Activated naive CD4-positive, alpha-beta T cell treated with anti-CD3 and anti-CD28 coated beads, Interleukin-2, amount 50 U/mL, for 24 hours (primary cell): ENCODE results near the gene ZW10.
"Not testable (repeated sequence)": the region's sequence is repeated elsewhere in the genome, so short reads cannot be mapped to it uniquely, and the experiment has no call there.

Experiments used
- H3K27ac Mint-ChIP-seq: one replicate; pipeline ENCODE4 v1.8.0; 2021; ENCODE audit warnings: mild to moderate bottlenecking, mixed read lengths
- H3K27me3 Mint-ChIP-seq: one replicate; pipeline ENCODE4 v1.8.0; 2021; ENCODE audit warnings: mixed read lengths
- H3K36me3 Mint-ChIP-seq: one replicate; pipeline ENCODE4 v1.8.0; 2021; ENCODE audit warnings: mixed read lengths
- H3K4me1 Mint-ChIP-seq: one replicate; pipeline ENCODE4 v1.8.0; 2021; ENCODE audit warnings: mixed read lengths
- H3K4me3 Mint-ChIP-seq: one replicate; pipeline ENCODE4 v1.8.0; 2021; ENCODE audit warnings: mild to moderate bottlenecking, mixed read lengths
- H3K9me3 Mint-ChIP-seq: one replicate; pipeline ENCODE4 v1.8.0; 2021; ENCODE audit warnings: mixed read lengths

ZW10 gene, protein sequence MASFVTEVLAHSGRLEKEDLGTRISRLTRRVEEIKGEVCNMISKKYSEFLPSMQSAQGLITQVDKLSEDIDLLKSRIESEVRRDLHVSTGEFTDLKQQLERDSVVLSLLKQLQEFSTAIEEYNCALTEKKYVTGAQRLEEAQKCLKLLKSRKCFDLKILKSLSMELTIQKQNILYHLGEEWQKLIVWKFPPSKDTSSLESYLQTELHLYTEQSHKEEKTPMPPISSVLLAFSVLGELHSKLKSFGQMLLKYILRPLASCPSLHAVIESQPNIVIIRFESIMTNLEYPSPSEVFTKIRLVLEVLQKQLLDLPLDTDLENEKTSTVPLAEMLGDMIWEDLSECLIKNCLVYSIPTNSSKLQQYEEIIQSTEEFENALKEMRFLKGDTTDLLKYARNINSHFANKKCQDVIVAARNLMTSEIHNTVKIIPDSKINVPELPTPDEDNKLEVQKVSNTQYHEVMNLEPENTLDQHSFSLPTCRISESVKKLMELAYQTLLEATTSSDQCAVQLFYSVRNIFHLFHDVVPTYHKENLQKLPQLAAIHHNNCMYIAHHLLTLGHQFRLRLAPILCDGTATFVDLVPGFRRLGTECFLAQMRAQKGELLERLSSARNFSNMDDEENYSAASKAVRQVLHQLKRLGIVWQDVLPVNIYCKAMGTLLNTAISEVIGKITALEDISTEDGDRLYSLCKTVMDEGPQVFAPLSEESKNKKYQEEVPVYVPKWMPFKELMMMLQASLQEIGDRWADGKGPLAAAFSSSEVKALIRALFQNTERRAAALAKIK

DNA sequence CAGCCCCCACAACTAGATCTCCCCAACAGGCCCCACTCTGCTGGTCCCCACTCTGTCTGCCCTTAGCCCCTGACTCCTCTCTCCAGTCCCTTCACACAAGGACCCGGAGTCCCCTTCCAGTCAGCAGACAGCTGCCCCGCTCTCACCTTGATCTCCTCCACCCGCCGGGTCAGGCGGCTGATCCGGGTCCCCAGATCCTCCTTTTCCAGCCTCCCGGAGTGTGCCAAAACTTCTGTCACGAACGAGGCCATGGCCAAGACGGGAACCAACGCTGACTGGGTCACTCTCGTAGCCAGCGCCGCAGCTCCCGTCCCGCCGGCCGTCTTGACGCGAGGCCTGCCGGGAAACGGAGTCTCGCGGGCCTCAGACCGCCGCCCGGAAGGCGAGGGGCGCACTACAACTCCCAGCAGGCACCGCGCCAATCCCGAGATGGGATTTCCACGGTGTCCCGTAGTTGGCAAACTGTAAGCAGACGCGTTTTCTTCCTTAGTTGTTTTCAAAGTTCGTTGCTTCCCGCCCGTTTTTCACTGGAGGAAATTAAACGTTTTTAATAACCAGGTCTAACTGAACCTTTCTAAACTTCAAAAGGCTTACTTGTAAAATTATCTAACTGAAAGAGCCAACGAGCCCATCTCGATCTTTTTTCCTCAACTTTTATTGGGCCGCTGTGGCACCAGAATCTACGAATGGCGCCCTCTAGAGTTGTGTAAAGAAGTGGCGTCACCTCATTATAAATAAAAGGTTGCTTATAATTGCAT, at the start of gene ZW10:
ZW10 (minus strand) TSS at position 277 of the 758 bp plus-strand sequence; CDS start at position 251, 26 bp downstream.
- H3K27me3 Mint-ChIP-seq = no peaks in the 10 kb centered on the region
- H3K27ac Mint-ChIP-seq = peak within 1 kb of the TSS; percentile 96
- H3K4me3 Mint-ChIP-seq = peak within 1 kb of the TSS; percentile 99
- no peaks in the 10 kb centered on the region for H3K9me3 Mint-ChIP-seq
- H3K4me1 Mint-ChIP-seq = peaks cover 29% of the 10 kb centered on the region
- H3K36me3 Mint-ChIP-seq = peaks cover 2% of the 10 kb centered on the region

DNA sequence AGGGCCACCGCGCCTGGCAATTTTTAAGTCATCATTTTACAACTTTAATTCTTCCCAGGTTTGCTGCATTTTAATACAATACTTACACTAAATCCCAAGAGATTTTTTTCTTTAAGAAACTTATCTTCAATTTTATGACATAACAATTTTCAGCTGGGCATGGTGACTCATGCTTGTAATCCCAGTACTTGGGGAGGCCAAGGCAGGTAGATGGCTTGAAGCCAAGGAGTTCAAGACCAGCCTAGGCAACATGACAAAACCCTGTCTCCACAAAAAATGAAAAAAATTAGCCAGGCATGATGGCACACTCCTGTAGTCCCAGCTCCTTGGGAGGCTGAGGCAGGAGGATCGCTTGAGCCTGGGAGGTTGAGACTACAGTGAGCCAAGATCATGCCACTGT, 44.9 kb upstream of the ZW10 start:
- H3K27ac Mint-ChIP-seq = no peak overlapping the region

DNA sequence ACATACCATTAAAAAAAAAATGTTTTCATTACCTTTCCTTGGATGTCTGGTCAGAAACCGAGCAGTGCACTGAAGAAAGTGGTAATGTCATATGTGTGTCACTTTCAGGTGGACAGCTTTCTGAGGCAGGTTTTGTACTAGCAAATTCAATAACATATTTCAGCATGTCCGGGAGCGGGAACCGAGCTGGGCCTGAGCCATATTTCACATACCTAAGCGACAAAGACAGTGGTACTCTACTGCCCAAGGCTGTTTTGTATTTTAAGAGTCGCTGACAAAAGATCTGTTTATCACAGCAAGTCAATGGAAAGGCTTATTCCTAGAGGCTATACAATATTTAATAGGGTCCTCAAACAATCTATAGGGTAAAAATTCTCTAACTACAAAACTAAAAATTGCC, 44.1 kb upstream of the ZW10 start:
- H3K9me3 Mint-ChIP-seq = no peaks in the 10 kb centered on the region
- H3K27ac Mint-ChIP-seq = no peak overlapping the region
- no peak overlapping the region for H3K4me3 Mint-ChIP-seq
- no peaks in the 10 kb centered on the region for H3K4me1 Mint-ChIP-seq
- no peaks in the 10 kb centered on the region for H3K27me3 Mint-ChIP-seq
- peaks cover 11% of the 10 kb centered on the region for H3K36me3 Mint-ChIP-seq

More for the DNA sequence above, 44.9 kb upstream of the ZW10 start:
- Mint-ChIP-seq H3K36me3 (peaks cover 15% of the 10 kb centered on the region), H3K4me1 (no peaks in the 10 kb centered on the region), H3K4me3 (no peak overlapping the region), H3K27me3 (no peaks in the 10 kb centered on the region), H3K9me3 (no peaks in the 10 kb centered on the region)

DNA sequence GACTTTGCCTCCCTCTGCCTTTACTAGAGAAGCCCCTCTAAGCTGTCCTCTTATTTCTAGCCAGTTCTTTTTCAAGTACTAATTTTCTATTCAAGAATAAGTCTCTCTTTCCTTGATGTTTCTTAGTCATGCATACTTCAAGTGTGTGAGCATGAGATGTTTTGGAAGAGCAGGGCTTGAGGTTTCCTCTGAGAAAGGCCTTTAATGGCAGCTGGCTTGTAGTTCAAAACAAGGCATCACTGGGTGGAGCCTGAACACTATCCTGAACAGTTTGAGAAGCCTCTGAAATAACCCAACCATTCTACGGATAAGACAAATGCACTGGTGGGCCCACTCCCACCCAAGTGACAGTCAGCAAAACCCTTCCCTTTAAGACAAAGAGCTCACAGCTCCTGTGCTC, 43.7 kb upstream of the ZW10 start:
- Mint-ChIP-seq H3K4me3 (no peak overlapping the region), H3K9me3 (no peaks in the 10 kb centered on the region), H3K27ac (no peak overlapping the region), H3K36me3 (peaks cover 9% of the 10 kb centered on the region), H3K27me3 (no peaks in the 10 kb centered on the region), H3K4me1 (no peaks in the 10 kb centered on the region)

DNA sequence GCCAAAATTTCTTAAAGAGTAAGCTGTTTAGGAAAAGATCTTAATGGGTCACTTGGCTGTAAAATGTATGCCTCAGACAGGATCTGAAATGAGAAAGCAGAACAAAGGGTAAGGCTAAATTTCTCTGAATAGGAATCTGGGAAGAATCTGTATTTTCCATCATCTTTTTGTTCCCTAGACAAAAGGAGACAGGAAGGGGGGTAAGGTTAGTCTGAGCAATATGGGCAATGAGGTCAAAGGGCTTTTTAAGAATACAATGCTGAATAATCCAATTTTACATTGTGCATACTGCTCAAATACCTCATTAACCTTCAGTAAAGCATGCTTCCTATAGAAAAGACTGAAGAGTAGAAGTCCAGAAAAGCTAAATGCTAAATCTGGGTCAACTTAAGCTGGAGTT, 40.7 kb upstream of the ZW10 start:
- no peak overlapping the region for H3K4me3 Mint-ChIP-seq
- H3K27me3 Mint-ChIP-seq = no peaks in the 10 kb centered on the region
- no peaks in the 10 kb centered on the region for H3K9me3 Mint-ChIP-seq
- no peak overlapping the region for H3K27ac Mint-ChIP-seq
- peaks cover 7% of the 10 kb centered on the region for H3K36me3 Mint-ChIP-seq
- H3K4me1 Mint-ChIP-seq = no peaks in the 10 kb centered on the region

DNA sequence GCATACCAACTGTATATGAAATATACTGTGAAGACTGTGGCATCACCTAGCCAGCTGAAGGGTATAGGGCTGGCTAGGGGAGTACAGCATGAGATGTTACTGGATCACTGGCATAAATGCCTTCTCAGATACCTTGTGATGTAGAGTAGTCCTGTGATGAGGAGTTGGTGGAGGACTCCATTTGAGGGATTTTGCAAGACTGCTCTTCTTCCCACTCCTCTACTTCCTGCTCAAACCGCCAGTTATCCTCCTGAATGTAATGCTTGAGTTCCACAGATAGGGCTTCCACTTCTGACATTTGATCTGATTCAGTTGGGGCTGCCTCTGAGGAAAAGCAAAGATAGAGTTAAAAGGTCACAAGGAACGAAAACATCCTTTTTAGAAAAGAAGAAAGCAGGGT, 35.4 kb upstream of the ZW10 start:
- Mint-ChIP-seq H3K4me3 (no peak overlapping the region), H3K27ac (no peak overlapping the region), H3K9me3 (no peaks in the 10 kb centered on the region), H3K36me3 (peaks cover 6% of the 10 kb centered on the region), H3K27me3 (no peaks in the 10 kb centered on the region), H3K4me1 (no peaks in the 10 kb centered on the region)

DNA sequence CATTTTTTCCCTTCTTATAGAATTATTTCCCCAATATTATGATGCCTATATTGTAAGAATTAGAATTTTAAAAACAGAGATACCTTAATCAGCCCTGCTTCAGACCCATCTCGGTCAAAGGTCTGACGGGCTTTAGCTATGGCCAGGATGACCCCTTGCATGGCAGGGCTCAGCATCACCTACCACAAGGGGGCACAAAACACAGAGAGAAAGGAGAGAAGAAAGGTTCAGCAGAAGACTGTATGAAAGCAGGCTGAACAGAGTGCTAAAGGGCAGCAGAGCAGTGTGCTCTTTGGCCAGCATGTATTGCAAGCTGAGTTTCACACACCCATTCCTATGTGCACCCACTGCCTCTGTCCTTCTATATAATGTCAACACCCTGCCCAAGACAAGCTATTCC, 32.9 kb upstream of the ZW10 start:
- Mint-ChIP-seq H3K27me3 (no peaks in the 10 kb centered on the region), H3K4me3 (no peak overlapping the region), H3K36me3 (peaks cover 15% of the 10 kb centered on the region), H3K27ac (no peak overlapping the region), H3K4me1 (no peaks in the 10 kb centered on the region), H3K9me3 (no peaks in the 10 kb centered on the region)

DNA sequence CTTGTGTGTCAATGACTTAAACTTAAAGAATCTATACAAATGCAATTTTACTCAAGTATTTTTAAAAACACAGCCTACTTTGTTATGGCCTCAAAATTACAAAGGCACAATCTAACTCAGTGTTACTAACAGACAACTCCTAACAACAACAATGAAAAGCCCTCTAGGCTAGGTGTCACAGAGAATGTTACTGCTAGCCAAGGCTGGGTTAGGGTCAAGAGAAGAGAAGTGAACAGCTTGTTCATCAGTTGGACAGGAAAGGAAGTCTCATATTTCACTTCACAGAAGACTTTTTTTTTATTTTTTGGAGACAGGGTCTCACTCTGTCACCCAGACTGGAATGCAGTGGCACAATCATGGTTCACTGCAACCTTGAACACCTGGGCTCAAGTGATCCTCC, 32.1 kb upstream of the ZW10 start:
- Mint-ChIP-seq H3K9me3 (no peaks in the 10 kb centered on the region), H3K27ac (peak overlapping the region; percentile 62), H3K4me3 (no peak overlapping the region), H3K36me3 (peaks cover 19% of the 10 kb centered on the region), H3K27me3 (no peaks in the 10 kb centered on the region), H3K4me1 (no peaks in the 10 kb centered on the region)

DNA sequence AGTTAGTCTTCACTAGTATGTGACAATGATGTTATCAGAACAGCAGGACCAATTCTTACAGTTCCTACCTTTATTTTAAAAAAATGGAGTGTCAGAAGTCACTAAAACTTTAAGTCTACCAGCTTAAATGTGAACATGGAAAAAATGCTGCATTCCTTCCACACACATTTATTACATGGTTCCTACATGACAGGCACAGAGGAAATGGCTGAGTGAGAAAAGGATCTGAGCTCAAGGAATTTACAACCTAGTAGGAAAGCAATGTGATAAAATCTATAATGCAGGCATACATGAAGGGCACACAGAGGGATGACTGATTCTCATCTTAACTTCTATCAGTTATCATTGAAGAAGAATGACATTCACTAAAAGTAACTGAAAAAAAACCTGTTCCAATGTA, 29.1 kb upstream of the ZW10 start:
- H3K27ac Mint-ChIP-seq = no peak overlapping the region
- no peaks in the 10 kb centered on the region for H3K27me3 Mint-ChIP-seq
- no peak overlapping the region for H3K4me3 Mint-ChIP-seq
- no peaks in the 10 kb centered on the region for H3K9me3 Mint-ChIP-seq
- no peaks in the 10 kb centered on the region for H3K4me1 Mint-ChIP-seq
- peaks cover 15% of the 10 kb centered on the region for H3K36me3 Mint-ChIP-seq

DNA sequence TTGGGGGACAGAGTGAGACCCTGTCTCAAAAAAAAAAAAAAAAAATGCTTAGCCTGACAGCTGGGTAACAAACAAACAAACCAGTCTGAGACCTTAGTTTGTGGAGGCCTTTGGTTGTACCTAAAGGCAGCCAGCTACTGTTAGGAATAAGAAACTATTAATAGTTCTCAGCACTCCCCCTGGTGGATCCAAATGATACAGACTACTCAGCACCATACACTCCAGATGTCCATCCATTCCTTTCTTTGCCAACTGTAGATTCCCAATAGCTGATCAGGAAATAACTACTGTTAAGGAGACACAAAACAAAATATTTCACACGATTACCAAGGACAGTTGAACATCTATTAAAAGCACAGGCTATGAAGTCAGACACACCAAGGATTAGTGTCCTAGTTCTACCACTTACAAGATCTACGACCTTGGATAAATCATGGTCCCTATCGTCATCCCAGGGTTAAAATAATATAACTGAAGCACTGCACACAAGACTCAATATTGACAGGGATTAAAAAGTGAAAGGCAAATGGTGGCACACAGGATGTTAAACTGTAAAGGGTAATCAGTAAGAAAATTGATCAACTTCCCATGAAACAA, 23.3 kb upstream of the ZW10 start:
- Mint-ChIP-seq H3K36me3 (peaks cover 7% of the 10 kb centered on the region), H3K4me1 (no peaks in the 10 kb centered on the region), H3K27ac (no peak overlapping the region), H3K9me3 (no peaks in the 10 kb centered on the region), H3K4me3 (no peak overlapping the region), H3K27me3 (no peaks in the 10 kb centered on the region)

DNA sequence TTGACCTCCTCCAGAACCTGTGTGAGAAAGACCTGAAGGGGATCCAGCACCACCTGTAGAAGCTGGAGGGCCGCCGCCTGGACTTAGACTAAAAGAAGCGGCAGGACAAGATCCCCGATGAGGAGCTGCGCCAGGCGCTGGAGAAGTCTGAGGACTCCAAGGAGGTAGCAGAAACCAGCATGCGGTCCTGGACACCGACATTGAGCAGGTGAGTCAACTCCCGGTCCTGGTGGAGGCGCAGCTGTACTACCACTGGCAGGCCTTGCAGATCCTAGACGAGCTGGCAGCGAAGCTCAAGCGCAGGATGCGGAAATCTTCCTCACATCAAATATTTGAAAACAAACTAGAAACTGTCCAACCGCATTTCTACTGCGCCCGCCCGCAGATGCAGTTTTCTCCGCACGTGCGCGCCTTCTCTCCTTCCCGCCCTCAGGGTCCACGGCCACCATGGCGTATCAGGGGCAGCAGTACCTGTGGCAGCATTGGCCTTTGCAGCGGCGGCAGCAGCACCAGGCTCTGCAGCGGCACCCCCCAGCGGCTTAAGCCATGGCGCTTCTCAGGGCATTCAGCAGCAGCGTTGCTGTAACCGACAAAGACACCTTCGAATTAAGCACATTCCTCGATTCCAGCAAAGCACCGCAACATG, 16.3 kb upstream of the ZW10 start:
- peaks cover 9% of the 10 kb centered on the region for H3K27me3 Mint-ChIP-seq
- H3K4me1 Mint-ChIP-seq = no peaks in the 10 kb centered on the region

DNA sequence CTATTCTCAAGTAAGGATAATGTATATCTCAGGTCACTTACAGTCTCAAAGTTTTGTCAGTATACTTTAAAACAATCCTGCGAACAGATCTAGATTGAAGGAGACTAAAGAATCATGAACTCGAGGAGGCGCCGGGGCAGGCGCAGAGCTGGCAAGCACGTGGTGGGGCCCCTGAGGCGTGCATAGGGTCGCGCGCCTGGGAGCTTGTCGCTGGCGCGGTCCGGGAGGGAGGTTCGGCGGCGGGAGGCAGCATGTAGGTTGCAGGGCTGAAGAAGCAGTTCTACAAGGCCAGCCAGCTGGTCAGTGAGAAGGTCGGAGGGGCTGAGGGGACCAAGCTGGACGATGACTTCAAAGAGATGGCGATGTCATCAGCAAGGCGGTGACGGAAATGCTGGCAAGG, 15.5 kb upstream of the ZW10 start:
- H3K4me3 Mint-ChIP-seq, H3K36me3 Mint-ChIP-seq, H3K9me3 Mint-ChIP-seq, H3K27ac Mint-ChIP-seq, H3K4me1 Mint-ChIP-seq, H3K27me3 Mint-ChIP-seq: not testable (repeated sequence)

More for the DNA sequence above, 16.3 kb upstream of the ZW10 start:
- H3K27ac Mint-ChIP-seq = no peak overlapping the region
- no peaks in the 10 kb centered on the region for H3K36me3 Mint-ChIP-seq
- no peak overlapping the region for H3K4me3 Mint-ChIP-seq
- H3K9me3 Mint-ChIP-seq = no peaks in the 10 kb centered on the region

DNA sequence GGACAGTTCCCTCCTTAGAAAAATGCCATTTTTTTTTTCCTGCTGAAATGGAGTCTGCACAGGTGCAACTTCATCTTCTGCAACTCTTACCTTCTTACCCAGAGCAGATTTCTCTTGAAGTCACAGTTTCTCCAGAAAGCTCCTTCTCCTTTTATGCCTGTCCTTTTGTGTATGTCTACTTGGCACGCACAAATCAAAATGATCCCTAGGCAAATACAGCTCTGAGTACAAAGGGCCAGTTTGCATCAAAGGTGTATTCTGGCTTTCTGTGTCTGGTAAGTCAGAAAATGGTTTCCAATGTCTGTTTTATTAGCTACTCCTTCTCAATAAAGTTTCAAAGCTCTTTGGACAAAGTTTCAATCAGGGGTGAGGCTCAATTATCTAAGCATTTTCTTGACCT, 8.6 kb upstream of the ZW10 start:
- Mint-ChIP-seq H3K4me3 (no peak overlapping the region), H3K27me3 (peaks cover 5% of the 10 kb centered on the region), H3K27ac (no peak overlapping the region), H3K4me1 (no peaks in the 10 kb centered on the region), H3K9me3 (no peaks in the 10 kb centered on the region), H3K36me3 (no peaks in the 10 kb centered on the region)

DNA sequence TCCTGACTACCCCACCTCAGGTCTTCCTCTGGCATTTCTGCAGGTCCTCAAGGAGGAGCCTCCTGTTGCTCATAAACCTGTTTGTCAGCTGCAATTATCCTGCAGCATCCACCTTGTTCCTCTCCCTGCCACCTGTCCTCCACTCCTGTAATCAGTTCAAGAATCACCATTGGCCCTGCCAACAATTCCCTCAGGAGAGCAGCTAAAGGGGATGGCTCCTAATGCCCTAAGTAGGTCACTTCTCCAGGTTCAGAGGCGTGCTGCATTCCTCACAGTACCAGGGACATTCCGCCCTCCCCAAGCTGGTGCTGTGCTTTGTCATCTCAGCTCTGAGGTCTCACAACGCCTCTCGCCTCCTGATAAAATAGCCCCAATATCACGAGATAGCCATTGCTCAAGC, 8.2 kb upstream of the ZW10 start:
- no peaks in the 10 kb centered on the region for H3K36me3 Mint-ChIP-seq
- no peaks in the 10 kb centered on the region for H3K9me3 Mint-ChIP-seq
- H3K27ac Mint-ChIP-seq = no peak overlapping the region
- no peaks in the 10 kb centered on the region for H3K4me1 Mint-ChIP-seq
- peaks cover 4% of the 10 kb centered on the region for H3K27me3 Mint-ChIP-seq
- H3K4me3 Mint-ChIP-seq = no peak overlapping the region

DNA sequence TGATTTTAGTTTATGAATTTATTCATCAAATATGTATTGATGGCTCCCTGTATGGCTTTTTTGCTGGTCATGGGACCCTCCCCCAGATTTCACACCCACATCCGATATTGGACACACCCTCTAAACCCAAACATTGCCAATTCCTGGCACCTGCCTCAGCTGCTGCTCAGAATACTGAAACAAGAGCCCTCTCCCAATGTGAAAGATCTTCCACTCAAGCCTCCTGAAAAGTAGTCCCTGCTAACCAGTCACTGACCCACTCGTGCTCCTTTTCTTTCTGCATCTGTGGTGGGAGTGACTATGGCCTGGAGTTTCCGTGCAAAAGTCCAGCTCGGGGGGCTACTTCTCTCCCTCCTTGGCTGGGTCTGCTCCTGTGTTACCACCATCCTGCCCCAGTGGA, 6.0 kb upstream of the ZW10 start, which contains the start of gene CLDN25:
CLDN25 (plus strand) TSS at position 301 of the 400 bp plus-strand sequence; CDS start at position 301, 0 bp downstream.
- Mint-ChIP-seq H3K4me1 (peaks cover 1% of the 10 kb centered on the region), H3K9me3 (no peaks in the 10 kb centered on the region), H3K36me3 (no peaks in the 10 kb centered on the region), H3K27ac (no peak within 1 kb of the TSS), H3K4me3 (no peak within 1 kb of the TSS), H3K27me3 (peaks cover 2% of the 10 kb centered on the region)
